HT1080 (cell line): ENCODE results near the gene ROCK1. TPM values are rescaled to one million over a fixed set of nuclear protein-coding genes. Genes with fewer than 3 reads are reported as not detected.

ENCODE experiments used
- DNase-seq: peaks from one replicate; pipeline ENCODE4 v3.0.0-alpha.2; 2015; ENCODE audit warnings: low read depth
- total RNA-seq: library from RNA; depleted of rRNA; stranded (reverse); fragments of >200 nt; shearing (Covaris generic); gene quantifications from 2 replicates; pipeline ENCODE4 v1.2.3, GENCODE V29; 2014

Gene ROCK1
- total RNA-seq, 1 experiment from 2014 or later = 26.7 TPM

DNA sequence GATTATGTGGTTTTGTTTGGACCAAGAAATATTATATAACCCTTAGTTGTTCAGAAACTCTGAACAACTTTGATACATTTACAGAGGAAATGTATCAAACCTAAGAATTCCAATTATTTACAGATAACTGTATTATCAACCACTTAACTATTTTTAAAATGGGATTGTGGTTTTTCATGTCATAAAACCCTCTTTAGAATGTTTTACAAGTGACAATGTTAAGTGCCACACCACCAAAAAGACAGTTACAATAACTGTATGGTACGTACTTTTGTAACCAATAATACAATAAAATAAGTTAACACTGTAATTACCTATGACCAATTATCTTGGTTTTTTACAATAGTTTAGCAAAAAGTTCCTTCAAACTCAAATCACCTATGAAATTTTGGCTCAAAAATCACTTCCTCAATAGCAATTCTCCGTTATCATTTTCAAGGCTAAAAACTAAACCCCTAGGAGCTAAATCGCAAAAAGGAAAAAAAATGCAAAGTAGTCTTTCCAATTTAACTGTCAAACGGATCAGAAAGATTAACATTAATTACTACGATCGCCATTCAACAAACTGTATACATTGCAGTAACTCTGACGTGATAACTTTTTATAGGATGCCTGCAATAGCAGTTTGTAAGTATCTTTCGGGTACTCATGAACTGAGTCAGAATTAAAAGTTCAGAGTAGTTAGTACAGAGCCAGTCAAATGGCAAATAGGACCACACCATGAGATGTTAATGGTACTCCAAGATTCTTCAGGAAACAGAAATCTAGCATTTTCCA is 1.5 kb downstream of the ROCK1 start:
- no peak for DNase-seq

DNA sequence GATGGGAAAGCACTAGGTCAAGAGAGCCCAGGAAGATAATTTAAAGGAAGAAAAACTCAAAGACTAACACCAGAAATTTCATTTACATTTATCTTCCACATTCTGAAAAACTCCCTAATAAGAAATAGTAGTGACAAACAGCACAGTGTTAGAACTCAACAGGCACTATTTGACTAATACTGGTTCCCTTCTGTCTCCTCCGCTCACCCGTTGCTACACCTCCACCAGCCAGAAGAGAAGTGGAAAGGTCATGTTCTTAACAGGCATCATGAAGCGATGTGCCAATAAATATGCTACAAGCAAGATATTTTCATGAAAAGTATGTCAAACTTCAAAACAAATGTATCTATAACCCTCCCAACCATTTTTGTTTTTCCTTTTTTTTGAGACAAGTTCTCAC is 5.7 kb downstream of the ROCK1 start:
- no peak for DNase-seq

DNA sequence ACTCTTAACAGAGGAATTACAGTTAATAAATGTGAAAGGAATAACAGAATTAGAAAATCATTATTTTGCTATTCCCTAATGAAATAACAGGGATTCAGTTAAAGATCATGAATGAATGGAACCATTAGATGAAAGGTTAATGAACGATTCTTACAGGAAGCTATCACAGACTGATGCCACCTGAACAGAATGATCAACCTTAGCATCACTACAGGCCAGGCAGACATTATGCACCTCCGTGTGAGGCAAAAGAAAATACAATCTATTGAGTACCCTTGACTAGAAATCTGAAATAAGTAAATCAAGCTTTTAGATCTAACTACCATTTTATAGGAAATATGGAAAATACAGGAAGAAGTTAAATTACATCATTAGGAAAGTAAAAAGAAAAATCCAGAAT is 10.4 kb downstream of the ROCK1 start:
- DNase-seq = no peak

- no peak for DNase-seq
These were observed 10.9 kb downstream of the ROCK1 start for GRCh38 chr18:21100678-21101077.

- no peak for DNase-seq
These were observed 11.5 kb downstream of the ROCK1 start for GRCh38 chr18:21100146-21100545.

DNA sequence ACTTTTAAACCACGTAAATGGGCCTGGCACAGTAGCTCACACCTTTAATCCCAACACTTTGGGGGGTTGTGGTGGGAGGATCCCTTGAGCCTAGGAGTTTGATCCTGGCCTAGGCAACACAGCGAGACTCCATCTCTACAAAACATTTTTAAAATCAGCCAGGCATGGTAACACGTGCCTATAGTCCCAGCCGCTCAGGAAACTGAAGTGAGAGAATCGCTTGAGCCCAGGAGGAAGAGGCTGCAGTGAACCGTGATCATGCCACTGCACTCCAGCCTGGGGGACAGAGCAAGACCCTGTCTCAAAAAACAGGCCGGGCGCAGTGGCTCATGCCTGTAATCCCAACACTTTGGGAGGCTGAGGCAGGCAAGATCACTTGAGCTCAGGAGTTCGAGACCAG is 12.2 kb downstream of the ROCK1 start:
- no peak for DNase-seq

- DNase-seq = no peak
These were observed 14.9 kb downstream of the ROCK1 start for GRCh38 chr18:21096760-21097159.

DNA sequence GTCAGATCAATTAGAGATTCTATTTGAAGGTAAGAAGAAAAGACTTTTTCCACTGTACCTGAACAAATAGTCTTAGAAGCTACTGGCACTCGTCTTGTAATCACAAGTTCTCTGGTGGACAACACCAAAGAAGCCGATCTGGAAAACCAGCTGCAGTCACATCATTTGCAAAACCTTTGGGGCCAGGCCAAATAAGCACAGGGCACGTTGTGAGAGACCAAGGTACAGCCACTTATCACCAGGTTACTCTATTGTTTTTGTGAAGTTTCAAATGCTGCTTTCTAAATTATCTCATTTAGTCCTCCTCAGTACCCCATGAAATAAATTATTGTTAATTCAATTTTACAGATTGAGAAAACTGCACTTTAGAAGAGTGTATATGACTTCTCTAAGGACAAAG is 18.5 kb downstream of the ROCK1 start:
- DNase-seq = no peak

GRCh38 chr18:21090680-21091079 is 20.9 kb downstream of the ROCK1 start:
- no peak for DNase-seq

DNA sequence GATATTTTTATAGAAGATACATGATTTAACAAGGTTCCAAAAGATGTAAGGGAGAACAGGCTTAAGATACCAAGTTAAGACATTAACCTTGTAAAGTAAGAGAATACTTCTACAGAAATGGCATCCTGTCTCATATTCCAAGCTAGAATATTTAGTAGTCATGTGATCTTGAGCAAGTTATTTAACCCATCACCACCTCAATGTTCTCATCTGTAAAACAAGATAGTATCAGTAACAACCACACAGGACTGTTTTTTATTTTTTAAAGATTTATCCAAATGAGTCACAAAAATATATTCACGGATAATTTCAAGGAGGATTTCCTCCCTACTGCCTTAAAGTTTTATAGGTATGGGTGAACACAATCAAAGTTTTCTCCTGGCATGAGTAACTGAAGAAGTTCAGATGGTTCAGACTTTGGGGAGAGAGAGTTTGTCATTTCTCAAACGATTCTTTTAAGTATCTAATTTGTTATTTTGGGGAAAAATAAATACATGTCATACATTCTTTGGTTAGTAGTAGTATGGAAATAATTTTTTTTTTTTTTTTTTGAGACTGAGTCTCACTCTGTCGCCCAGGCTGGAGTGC is 25.9 kb downstream of the ROCK1 start:
- no peak for DNase-seq

GRCh38 chr18:21084511-21085078 is 27.0 kb downstream of the ROCK1 start:
- DNase-seq = no peak

- DNase-seq = no peak
These were observed 28.6 kb downstream of the ROCK1 start for GRCh38 chr18:21083017-21083416.

- no peak for DNase-seq
These were observed 30.2 kb downstream of the ROCK1 start for GRCh38 chr18:21081426-21081825.

DNA sequence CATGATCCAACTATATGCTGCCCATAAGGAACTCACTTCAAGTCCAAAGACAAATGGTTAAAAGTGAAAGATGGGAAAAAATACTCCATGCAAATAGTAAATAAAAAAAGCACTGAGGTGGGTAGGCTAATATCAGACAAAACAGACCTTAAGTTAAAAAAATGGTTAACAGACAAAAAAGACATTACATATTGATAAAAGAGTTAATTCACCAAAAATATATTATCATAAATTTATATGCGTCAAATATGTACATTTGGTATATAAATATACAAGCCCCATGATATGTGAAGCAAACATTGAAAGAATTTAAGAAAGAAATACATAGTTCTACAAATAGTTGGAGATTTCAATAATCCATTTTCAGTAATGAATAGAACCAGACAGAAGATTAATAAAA is 31.0 kb downstream of the ROCK1 start:
- no peak for DNase-seq

GRCh38 chr18:21074336-21075323 is 37.0 kb downstream of the ROCK1 start:
- DNase-seq = no peak

GRCh38 chr18:21073180-21073579 is 38.4 kb downstream of the ROCK1 start:
- no peak for DNase-seq

DNA sequence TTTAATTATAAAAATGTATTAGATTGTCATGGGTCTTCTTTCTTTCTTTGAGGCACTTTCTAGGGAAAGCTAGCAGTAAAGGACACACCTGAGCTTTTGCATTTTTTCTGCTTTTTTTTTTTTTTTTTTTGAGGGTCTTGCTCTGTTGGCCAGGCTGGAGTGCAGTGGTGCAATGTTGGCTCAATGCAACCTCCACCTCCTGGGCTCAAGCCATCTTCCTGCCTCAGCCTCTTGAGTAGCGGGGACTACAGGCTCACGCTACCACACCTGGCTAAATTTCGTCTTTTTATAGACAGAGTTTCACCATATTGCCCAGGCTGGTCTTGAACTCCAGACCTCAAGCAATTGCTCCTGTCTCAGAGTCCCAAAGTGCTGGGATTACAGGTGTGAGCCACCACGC is 40.5 kb downstream of the ROCK1 start:
- DNase-seq = no peak

- DNase-seq = no peak
These were observed 42.1 kb downstream of the ROCK1 start for GRCh38 chr18:21069468-21069867.

DNA sequence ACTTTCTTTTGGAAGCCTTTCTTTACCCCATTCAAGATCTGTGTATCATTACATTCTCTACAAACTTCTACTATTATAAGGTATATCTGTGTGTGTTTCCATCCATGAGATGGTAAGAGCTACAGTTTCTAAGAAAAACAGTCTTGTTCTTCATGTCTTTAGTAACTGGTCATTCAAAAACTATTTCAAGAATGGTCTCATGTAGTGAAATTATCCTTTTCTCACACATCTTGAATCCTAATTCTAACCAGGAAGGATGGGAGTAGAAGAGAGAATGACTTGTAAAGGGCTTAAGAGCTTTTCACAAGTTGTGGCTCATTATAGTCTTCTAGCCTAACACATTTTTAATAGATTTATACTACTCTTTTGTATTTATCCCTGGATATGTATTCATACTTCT is 47.3 kb downstream of the ROCK1 start:
- DNase-seq = peak; percentile 1

DNA sequence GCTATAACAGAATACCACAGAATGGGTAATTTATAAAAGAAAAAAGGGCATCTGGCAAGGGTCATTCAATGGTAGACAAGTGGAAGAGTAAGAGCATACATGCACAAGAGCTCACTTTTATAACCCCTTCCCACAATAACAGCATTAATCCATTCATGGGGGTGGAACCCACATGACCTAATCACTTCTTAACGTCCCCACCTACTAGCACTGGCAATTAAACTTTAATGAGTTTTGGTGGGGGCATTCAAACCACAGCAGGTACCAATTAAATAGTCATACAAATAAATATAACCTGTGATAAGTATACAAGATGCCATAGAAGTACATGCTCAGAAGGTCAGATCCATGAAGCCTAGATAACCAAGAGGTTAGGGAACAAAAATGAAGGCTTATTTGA is 48.6 kb downstream of the ROCK1 start:
- DNase-seq = no peak

DNA sequence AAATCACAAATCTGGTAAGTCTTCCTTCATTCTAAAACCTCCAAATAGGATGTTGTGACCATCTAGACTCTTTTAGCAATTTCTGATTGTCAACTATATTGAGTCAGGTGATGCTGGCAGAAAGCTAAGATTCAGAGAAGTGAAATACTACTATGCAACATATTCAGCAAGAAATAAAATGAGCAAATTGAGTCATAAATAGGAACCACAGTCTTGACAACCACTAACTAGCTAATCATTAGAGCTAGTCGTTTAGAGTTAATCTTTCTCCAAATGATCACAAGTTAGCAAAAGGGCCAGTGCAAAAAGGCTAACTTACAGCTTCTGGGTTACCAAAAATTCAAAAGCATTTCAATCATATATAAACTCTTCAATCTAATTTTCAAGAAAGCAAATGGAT is 54.5 kb downstream of the ROCK1 start:
- no peak for DNase-seq

- DNase-seq = no peak
These were observed 55.1 kb downstream of the ROCK1 start for GRCh38 chr18:21056545-21056944.
